GM23338 (cell line): ENCODE measurements around the gene KIF3C.

Experiments used
- CREB1 ChIP-seq: fragments of 250-450 bp; sonication (Bioruptor Pico); IDR thresholded peaks from 2 replicates; pipeline ENCODE4 v1.5.0; 2020; ENCODE audit warnings: low read depth, mild to moderate bottlenecking, moderate library complexity
- EZH2 ChIP-seq: fragments of 200-600 bp; sonication (generic); IDR thresholded peaks from one replicate; pipeline ENCODE4 v1.8.0; 2017; ENCODE audit warnings: antibody characterized with exemption, mild to moderate bottlenecking, low read depth; ENCODE audit not compliant: unreplicated experiment
- EZH2phosphoT487 ChIP-seq: fragments of 200-600 bp; sonication (generic); IDR thresholded peaks from one replicate; pipeline ENCODE4 v1.8.1; 2018; ENCODE audit warnings: antibody characterized with exemption; ENCODE audit not compliant: unreplicated experiment
- NANOG ChIP-seq: IDR thresholded peaks from 2 replicates; pipeline ENCODE4 v1.6.1; 2016; ENCODE audit warnings: antibody characterized with exemption, borderline replicate concordance
- POLR2AphosphoS5 ChIP-seq: IDR thresholded peaks from 2 replicates; pipeline ENCODE4 v1.6.1; 2016; ENCODE audit warnings: antibody characterized with exemption, low read depth
- STAT1 ChIP-seq: IDR thresholded peaks from one replicate; pipeline ENCODE4 v1.6.1; 2016; ENCODE audit warnings: antibody characterized with exemption; ENCODE audit not compliant: unreplicated experiment
- ZNF114 ChIP-seq: fragments of 250-450 bp; sonication (Bioruptor Pico); IDR thresholded peaks from 2 replicates; pipeline ENCODE4 v1.5.0; 2020; ENCODE audit warnings: mild to moderate bottlenecking, moderate library complexity
- ZNF331 ChIP-seq: fragments of 250-450 bp; sonication (Bioruptor Pico); IDR thresholded peaks from 2 replicates; pipeline ENCODE4 v1.5.0; 2020; ENCODE audit warnings: low read depth, mild to moderate bottlenecking, moderate library complexity
- TF ChIP-seq, protein P1 (sequence below), 2 experiments: fragments of 200-600 bp in 1 of 2; sonication (generic) in 1 of 2; conservative IDR thresholded peaks; 2 replicates each; pipeline versions ENCODE4 v1.5.1 to v1.6.1; 2016 to 2017; ENCODE audit warnings: antibody characterized with exemption in 2 of 2, low read depth in 2 of 2, mild to moderate bottlenecking in 2 of 2, moderate library complexity in 1 of 2
- TF ChIP-seq, protein P2 (sequence below): IDR thresholded peaks from one replicate; pipeline ENCODE4 v1.6.1; 2018; ENCODE audit warnings: antibody characterized with exemption; ENCODE audit not compliant: unreplicated experiment

DNA sequence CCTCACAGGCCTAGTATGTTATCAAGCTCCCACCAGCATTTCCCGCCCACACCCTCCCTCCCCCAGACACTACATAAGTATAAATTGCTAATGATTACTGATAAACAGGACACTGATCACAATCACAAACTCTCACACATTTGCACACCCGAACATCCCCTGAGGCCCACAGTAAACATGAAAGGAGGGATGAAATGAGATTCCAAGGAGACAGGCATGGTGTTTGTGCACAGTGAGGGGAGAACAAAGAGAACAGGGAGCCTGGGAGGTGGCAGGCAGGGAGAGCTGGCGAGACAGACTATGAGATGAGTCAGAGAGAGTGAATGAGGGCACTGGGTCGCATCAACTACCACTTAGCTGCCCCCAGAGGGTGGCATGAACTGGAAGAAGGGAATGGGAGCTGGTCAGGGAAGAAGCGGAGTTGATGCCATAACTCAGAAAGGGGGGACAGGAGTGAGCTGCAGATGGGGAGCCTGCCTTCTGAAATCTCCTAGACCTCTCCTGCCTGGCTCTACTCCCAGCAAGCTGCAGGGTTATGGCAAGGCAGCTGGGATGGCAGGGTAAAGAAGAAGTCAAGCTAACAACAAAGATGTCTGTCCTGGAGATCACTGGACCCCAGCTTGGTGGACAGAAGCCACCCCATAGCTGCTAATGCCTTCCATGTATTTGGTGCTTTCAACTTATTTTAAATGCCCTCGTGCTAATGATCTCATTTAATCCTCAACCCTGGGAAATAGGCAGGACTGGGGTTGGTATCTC, 5.1 kb downstream of the KIF3C start:
- TF ChIP-seq EZH2 = no peak
- no peak for TF ChIP-seq ZNF331 (CRISPR knock-in tag)
- TF ChIP-seq, protein P1, sequence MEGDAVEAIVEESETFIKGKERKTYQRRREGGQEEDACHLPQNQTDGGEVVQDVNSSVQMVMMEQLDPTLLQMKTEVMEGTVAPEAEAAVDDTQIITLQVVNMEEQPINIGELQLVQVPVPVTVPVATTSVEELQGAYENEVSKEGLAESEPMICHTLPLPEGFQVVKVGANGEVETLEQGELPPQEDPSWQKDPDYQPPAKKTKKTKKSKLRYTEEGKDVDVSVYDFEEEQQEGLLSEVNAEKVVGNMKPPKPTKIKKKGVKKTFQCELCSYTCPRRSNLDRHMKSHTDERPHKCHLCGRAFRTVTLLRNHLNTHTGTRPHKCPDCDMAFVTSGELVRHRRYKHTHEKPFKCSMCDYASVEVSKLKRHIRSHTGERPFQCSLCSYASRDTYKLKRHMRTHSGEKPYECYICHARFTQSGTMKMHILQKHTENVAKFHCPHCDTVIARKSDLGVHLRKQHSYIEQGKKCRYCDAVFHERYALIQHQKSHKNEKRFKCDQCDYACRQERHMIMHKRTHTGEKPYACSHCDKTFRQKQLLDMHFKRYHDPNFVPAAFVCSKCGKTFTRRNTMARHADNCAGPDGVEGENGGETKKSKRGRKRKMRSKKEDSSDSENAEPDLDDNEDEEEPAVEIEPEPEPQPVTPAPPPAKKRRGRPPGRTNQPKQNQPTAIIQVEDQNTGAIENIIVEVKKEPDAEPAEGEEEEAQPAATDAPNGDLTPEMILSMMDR (conservative IDR thresholded peaks at IDR 0.05; ENCODE audit: low read depth in 2 of 2) = no peak
- no peak for TF ChIP-seq STAT1
- no peak for TF ChIP-seq CREB1 (CRISPR knock-in tag)
- TF ChIP-seq, protein P2, sequence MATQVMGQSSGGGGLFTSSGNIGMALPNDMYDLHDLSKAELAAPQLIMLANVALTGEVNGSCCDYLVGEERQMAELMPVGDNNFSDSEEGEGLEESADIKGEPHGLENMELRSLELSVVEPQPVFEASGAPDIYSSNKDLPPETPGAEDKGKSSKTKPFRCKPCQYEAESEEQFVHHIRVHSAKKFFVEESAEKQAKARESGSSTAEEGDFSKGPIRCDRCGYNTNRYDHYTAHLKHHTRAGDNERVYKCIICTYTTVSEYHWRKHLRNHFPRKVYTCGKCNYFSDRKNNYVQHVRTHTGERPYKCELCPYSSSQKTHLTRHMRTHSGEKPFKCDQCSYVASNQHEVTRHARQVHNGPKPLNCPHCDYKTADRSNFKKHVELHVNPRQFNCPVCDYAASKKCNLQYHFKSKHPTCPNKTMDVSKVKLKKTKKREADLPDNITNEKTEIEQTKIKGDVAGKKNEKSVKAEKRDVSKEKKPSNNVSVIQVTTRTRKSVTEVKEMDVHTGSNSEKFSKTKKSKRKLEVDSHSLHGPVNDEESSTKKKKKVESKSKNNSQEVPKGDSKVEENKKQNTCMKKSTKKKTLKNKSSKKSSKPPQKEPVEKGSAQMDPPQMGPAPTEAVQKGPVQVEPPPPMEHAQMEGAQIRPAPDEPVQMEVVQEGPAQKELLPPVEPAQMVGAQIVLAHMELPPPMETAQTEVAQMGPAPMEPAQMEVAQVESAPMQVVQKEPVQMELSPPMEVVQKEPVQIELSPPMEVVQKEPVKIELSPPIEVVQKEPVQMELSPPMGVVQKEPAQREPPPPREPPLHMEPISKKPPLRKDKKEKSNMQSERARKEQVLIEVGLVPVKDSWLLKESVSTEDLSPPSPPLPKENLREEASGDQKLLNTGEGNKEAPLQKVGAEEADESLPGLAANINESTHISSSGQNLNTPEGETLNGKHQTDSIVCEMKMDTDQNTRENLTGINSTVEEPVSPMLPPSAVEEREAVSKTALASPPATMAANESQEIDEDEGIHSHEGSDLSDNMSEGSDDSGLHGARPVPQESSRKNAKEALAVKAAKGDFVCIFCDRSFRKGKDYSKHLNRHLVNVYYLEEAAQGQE = no peak
- TF ChIP-seq NANOG = no peak
- no peak for TF ChIP-seq POLR2AphosphoS5
- TF ChIP-seq EZH2phosphoT487 = no peak
- no peak for TF ChIP-seq ZNF114 (CRISPR knock-in tag)
